Hematopoietic multipotent progenitor cell treated with erythropoietin and hydrocortisone succinate and interleukin-3 and kit ligand, for 15 days (in vitro differentiated cells): ENCODE measurements around the gene CNGB1.

ENCODE experiments used
- DNase-seq: peaks from one replicate; pipeline ENCODE4 v3.0.0-alpha.2; 2015; ENCODE audit warnings: low spot score

The CNGB1 gene

GRCh38 chr16:57972306-57972705 is 1.4 kb upstream of the CNGB1 start:
- no peak for DNase-seq

GRCh38 chr16:57971848-57972247 is 920 bp upstream of the CNGB1 start:
- DNase-seq: no peak

GRCh38 chr16:57970319-57970718 is 609 bp downstream of the CNGB1 start:
- DNase-seq: no peak

GRCh38 chr16:57969451-57970123 is 1.3 kb downstream of the CNGB1 start:
- DNase-seq: no peak

GRCh38 chr16:57967916-57968315 is 3.0 kb downstream of the CNGB1 start:
- DNase-seq: no peak

- no peak for DNase-seq
Measured at GRCh38 chr16:57966986-57967385, 3.9 kb downstream of the CNGB1 start.

- no peak for DNase-seq
Measured at GRCh38 chr16:57966204-57966771, 4.6 kb downstream of the CNGB1 start.

- no peak for DNase-seq
Measured at GRCh38 chr16:57964157-57964700, 6.7 kb downstream of the CNGB1 start.

- no peak for DNase-seq
Measured at GRCh38 chr16:57962756-57963155, 8.2 kb downstream of the CNGB1 start.

- no peak for DNase-seq
Measured at GRCh38 chr16:57962046-57962445, 8.9 kb downstream of the CNGB1 start.

GRCh38 chr16:57961538-57961937 is 9.4 kb downstream of the CNGB1 start:
- no peak for DNase-seq

- no peak for DNase-seq
Measured at GRCh38 chr16:57960826-57961472, 10.0 kb downstream of the CNGB1 start.

- DNase-seq: no peak
Measured at GRCh38 chr16:57960310-57960709, 10.6 kb downstream of the CNGB1 start.

GRCh38 chr16:57959804-57960203 is 11.1 kb downstream of the CNGB1 start:
- no peak for DNase-seq

GRCh38 chr16:57959121-57959520 is 11.8 kb downstream of the CNGB1 start:
- no peak for DNase-seq

- DNase-seq: no peak
Measured at GRCh38 chr16:57958544-57958943, 12.4 kb downstream of the CNGB1 start.

- no peak for DNase-seq
Measured at GRCh38 chr16:57957673-57958392, 13.1 kb downstream of the CNGB1 start.

- DNase-seq: no peak
Measured at GRCh38 chr16:57956924-57957672, 13.8 kb downstream of the CNGB1 start.

- DNase-seq: no peak
Measured at GRCh38 chr16:57956270-57956808, 14.6 kb downstream of the CNGB1 start.

- DNase-seq: no peak
Measured at GRCh38 chr16:57955572-57956188, 15.2 kb downstream of the CNGB1 start.

- DNase-seq: no peak
Measured at GRCh38 chr16:57953857-57954256, 17.1 kb downstream of the CNGB1 start.
